Esophagus squamous epithelium (tissue), 5 donors: ENCODE results near the gene SUSD2. TPM values are rescaled to one million over a fixed set of nuclear protein-coding genes. Genes with fewer than 3 reads are reported as not detected.
A peak's percentile ranks its signal among the peaks of the same experiment; 100 is the strongest.

Experiments used
- DNase-seq: peaks from one replicate; lab custom pipeline; 2025; lab: John Stamatoyannopoulos, UW
- H3K27ac ChIP-seq, 4 donors: fragments of 200-600 bp; sonication (generic); one replicate each; pipeline ENCODE4 v1.5.1; 2016 to 2019; ENCODE audit warnings: mild to moderate bottlenecking in 1 of 4
- H3K27me3 ChIP-seq, 4 donors: fragments of 200-600 bp; sonication (generic); 1 replicate in 3 of 4; 2 replicates in 1 of 4; pipeline versions ENCODE4 v1.5.1 to v1.6.0; 2017 to 2021; ENCODE audit warnings: antibody characterized with exemption in 1 of 4
- H3K36me3 ChIP-seq, 3 donors: fragments of 200-600 bp; sonication (generic); one replicate each; pipeline ENCODE4 v1.5.1; 2016 to 2019
- H3K4me1 ChIP-seq, 3 donors: fragments of 200-600 bp; sonication (generic); one replicate each; pipeline ENCODE4 v1.5.1; 2017 to 2019
- H3K4me3 ChIP-seq, 4 donors: fragments of 200-600 bp; sonication (generic); 1 replicate in 3 of 4; 2 replicates in 1 of 4; pipeline ENCODE4 v1.5.1; 2016 to 2019; ENCODE audit warnings: mild to moderate bottlenecking in 2 of 4, moderate library complexity in 1 of 4
- H3K9me3 ChIP-seq, 3 donors: fragments of 200-600 bp; sonication (generic); one replicate each; pipeline ENCODE4 v1.5.1; 2016 to 2019
- CTCF ChIP-seq, 6 experiments: fragments of 450-650 bp in 4 of 6; fragments of 200-600 bp in 2 of 6; sonication (generic) in 2 of 6; IDR thresholded peaks; one replicate each; pipeline ENCODE4 v1.5.1; 2016 to 2019; ENCODE audit warnings: antibody characterized with exemption in 6 of 6, mild to moderate bottlenecking in 4 of 6, moderate library complexity in 4 of 6
- POLR2A ChIP-seq, 4 donors: fragments of 450-650 bp; IDR thresholded peaks; one replicate each; pipeline ENCODE4 v1.6.1; 2017; ENCODE audit warnings: antibody characterized with exemption in 4 of 4, mild to moderate bottlenecking in 4 of 4, moderate library complexity in 3 of 4
- WGBS, 2 donors: methylation state at CpG; one replicate each; pipeline ENCODE4 v1.1.5; 2018; 5-methylcytosine and 5-hydroxymethylcytosine counted together
- intact Hi-C: fragments of 100-400 bp; cut with DNase I; formaldehyde crosslinking; loops from one replicate; pipeline ENCODE4 v1.15.0; 2022
- total RNA-seq, 4 donors: library from RNA; depleted of rRNA; stranded (reverse); fragments of >200 nt; gene quantifications; one replicate each; pipeline ENCODE4 v1.1.0, GENCODE V29; 2016
- donor health status: DM: yes; HTN: yes; CAD: no.

The SUSD2 gene
- total RNA-seq, 4 donors from 2014 or later = 1.1 to 2.5 (median 1.6) TPM

- intact Hi-C loops = no loop called here
- no peak overlapping the region for H3K4me3 ChIP-seq
- peaks cover 0 to 13% (median 0%) of the 10 kb centered on the region in 3 donors for H3K36me3 ChIP-seq
- DNase-seq = no peak
- H3K27ac ChIP-seq = no peak overlapping the region
- TF ChIP-seq CTCF (IDR thresholded peaks at IDR 0.05) (peak in 4 of 6 experiments; percentile 14 to 43 (median 29)), POLR2A (IDR thresholded peaks at IDR 0.05) (no peak)
- no peaks in the 10 kb centered on the region for H3K9me3 ChIP-seq
- H3K27me3 ChIP-seq = no peaks in the 10 kb centered on the region
- 83 to 90% methylated on average over 2 to 3 of the region's 18 CpGs for WGBS, 2 donors
- H3K4me1 ChIP-seq = peaks cover 0 to 18% (median 5%) of the 10 kb centered on the region in 3 donors
These were observed 49.8 kb downstream of the SUSD2 start for GRCh38 chr22:24230911-24231656.

GRCh38 chr22:24231706-24232105 lies 50.4 kb downstream of the SUSD2 start:
- Histone ChIP-seq H3K4me3 (no peak overlapping the region), H3K27me3 (no peaks in the 10 kb centered on the region), H3K4me1 (peaks cover 0 to 18% (median 5%) of the 10 kb centered on the region in 3 donors), H3K36me3 (peaks cover 0 to 7% (median 0%) of the 10 kb centered on the region in 3 donors), H3K27ac (no peak overlapping the region), H3K9me3 (no peaks in the 10 kb centered on the region)
- intact Hi-C loops = no loop called here
- WGBS, 2 donors = 91% methylated on average over 6 to 8 of the region's 9 CpGs
- TF ChIP-seq POLR2A (IDR thresholded peaks at IDR 0.05) = no peak
- no peak for TF ChIP-seq CTCF (IDR thresholded peaks at IDR 0.05)
- DNase-seq = no peak

GRCh38 chr22:24232124-24232523 lies 50.8 kb downstream of the SUSD2 start:
- no peak for TF ChIP-seq POLR2A (IDR thresholded peaks at IDR 0.05)
- TF ChIP-seq CTCF (IDR thresholded peaks at IDR 0.05) = no peak
- no peak for DNase-seq
- H3K9me3 ChIP-seq = no peaks in the 10 kb centered on the region
- H3K27ac ChIP-seq = no peak overlapping the region
- intact Hi-C loops = no loop called here
- H3K4me3 ChIP-seq = no peak overlapping the region
- peaks cover 0 to 7% (median 0%) of the 10 kb centered on the region in 3 donors for H3K36me3 ChIP-seq
- WGBS, 2 donors = no CpG with 5 or more reads among the region's 6 CpGs
- peaks cover 0 to 18% (median 5%) of the 10 kb centered on the region in 3 donors for H3K4me1 ChIP-seq
- H3K27me3 ChIP-seq = no peaks in the 10 kb centered on the region

- intact Hi-C loops = no loop called here
- peaks cover 0 to 7% (median 0%) of the 10 kb centered on the region in 3 donors for H3K36me3 ChIP-seq
- H3K27me3 ChIP-seq = no peaks in the 10 kb centered on the region
- peaks cover 0 to 18% (median 5%) of the 10 kb centered on the region in 3 donors for H3K4me1 ChIP-seq
- H3K9me3 ChIP-seq = no peaks in the 10 kb centered on the region
- no peak for DNase-seq
- no peak for TF ChIP-seq CTCF (IDR thresholded peaks at IDR 0.05)
- no peak for TF ChIP-seq POLR2A (IDR thresholded peaks at IDR 0.05)
- H3K27ac ChIP-seq = no peak overlapping the region
- WGBS, 2 donors = 90 to 100% methylated on average over 4 to 9 of the region's 15 CpGs
- no peak overlapping the region for H3K4me3 ChIP-seq
These were observed 51.4 kb downstream of the SUSD2 start for GRCh38 chr22:24232725-24233124.

GRCh38 chr22:24233235-24233634 lies 51.9 kb downstream of the SUSD2 start:
- whole genome bisulfite sequencing, 2 donors = 90 to 98% methylated on average over 2 to 9 of the region's 13 CpGs

More at GRCh38 chr22:24233235-24233634, 51.9 kb downstream of the SUSD2 start:
- Histone ChIP-seq H3K27ac (no peak overlapping the region), H3K4me1 (peaks cover 0 to 18% (median 5%) of the 10 kb centered on the region in 3 donors), H3K9me3 (no peaks in the 10 kb centered on the region), H3K27me3 (no peaks in the 10 kb centered on the region), H3K36me3 (peaks cover 0 to 7% (median 0%) of the 10 kb centered on the region in 3 donors), H3K4me3 (no peak overlapping the region)
- DNase-seq = no peak
- TF ChIP-seq POLR2A (IDR thresholded peaks at IDR 0.05) (no peak), CTCF (IDR thresholded peaks at IDR 0.05) (no peak)
- intact Hi-C loops = no loop called here
